ENCODE measurements around the gene RALGPS1.

The RALGPS1 gene

DNA sequence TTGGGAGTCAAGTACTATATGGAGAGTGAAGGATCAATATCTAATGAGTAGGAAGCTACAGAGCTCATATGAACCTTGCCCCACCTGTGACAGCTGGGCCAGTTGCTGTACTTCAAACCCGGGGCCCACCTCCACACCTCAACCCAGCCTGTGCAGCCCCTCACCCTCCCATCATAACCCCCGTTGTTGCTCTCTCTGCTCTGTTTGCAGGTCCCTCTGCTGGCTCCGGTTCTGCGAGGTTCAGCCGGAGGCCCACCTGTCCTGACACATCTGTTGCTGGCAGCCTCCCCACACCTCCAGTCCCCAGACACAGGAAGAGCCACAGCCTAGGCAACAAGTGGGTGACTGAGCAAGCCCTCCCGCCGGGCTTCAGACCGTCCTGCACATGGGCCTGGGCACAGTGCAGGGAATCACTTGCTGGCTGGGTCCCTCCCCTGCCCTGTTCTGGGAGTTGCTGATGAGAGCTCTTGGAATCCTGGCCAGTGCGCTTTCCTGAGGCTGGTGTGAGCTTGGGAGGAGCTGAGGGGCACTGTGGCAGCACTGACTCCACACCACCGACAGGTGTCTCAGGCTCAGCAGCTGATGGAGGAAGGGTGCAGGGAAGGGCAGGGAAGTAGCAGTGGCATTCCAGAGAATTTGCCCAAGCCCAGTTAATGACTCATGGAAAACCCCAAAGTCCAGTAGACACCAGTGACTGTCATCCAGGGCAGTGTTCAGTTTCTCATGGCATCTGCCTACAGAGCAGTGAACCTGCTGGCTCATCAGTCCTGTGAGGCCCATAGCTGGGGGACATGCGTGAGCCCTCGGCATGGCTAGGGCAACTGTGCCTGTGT lies 280.5 kb downstream of the RALGPS1 start:
- DNase-seq = no peak

DNA sequence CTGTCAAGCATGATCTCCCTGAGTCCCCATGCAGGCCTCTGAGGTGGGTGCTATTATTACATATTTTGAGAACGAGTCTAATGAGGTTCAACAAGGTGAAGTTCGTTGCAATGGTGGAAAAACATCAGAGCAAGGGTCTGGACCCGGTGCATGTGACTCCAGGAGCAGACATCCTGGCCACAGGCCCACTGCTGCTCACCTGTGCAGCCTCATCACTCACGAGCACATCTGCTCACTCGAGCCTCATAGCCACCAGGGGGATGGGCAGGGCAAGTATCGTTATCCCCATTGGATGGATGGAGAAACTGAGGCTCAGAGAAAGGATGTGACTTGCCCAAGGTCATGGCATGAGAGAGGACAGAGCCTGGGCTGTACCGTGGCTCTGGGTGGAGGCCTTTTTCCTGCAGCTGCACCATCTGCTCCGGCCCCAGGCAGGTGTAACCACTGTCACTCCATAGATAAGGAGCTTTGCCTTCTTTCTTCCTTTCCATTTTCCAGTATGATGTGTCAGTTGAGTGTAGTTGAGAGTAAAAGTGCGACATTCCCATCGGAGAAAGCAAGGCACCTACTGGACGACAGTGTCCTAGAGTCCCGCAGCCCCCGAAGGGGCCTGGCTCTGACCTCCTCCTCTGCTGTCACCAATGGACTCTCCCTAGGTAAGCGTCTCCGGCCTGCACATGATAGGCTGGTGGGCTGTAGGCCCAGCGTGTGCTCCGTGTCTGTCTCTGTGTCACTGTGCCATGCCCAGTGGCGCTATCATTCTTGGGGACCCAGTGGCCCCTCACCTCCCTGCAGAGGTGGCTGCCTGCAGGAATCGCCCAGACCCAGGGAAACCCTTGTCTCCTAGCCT lies 281.6 kb downstream of the RALGPS1 start:
- no peak for DNase-seq

DNA sequence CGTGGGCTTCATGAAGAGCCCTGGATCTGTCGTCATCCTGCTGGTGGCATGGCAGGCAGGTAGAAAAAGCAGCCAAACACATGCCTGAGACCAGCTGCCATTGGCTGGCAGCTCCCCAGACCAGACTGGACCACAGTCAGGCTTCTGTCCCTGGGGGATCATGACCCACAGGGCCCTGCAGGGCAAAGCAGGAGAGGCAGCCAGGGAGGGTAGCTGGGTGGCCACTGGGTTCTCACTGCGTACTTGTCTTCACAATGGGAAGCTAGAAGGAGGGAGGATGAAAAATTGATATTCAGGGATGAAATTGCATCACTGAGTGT lies 282.2 kb downstream of the RALGPS1 start:
- DNase-seq = no peak

GRCh38 chr9:127197186-127197860 lies 282.7 kb downstream of the RALGPS1 start:
- no peak for DNase-seq

DNA sequence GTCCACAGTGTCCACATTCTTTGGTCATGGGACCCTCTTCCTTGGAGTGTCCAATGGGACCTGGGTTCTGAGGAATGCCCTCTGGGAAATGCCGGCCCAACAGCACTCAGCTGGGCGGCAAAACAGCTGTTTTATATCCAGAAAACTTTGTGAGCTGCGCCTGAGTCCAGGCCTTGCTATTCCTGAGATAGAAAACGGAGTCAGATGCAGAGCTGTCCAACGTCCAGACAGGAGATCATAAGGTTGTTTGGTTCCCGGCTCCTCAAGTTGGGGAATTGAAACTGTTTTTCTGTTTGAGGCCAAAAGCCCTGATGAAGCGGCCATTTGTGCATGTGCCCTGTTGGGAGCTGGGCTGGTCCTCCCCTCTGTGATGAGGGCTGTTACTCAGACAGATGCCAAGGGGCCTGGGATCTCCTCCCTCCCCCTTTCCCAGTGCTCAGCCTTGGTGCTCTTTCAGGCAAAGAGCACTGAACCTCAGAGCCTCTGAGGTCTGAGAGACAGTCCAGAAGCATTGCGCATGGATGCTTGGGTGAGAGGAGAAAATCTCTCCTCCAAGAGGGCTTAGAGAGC lies 283.4 kb downstream of the RALGPS1 start:
- DNase-seq = no peak

GRCh38 chr9:127198587-127198986 lies 284.0 kb downstream of the RALGPS1 start:
- DNase-seq = no peak

DNA sequence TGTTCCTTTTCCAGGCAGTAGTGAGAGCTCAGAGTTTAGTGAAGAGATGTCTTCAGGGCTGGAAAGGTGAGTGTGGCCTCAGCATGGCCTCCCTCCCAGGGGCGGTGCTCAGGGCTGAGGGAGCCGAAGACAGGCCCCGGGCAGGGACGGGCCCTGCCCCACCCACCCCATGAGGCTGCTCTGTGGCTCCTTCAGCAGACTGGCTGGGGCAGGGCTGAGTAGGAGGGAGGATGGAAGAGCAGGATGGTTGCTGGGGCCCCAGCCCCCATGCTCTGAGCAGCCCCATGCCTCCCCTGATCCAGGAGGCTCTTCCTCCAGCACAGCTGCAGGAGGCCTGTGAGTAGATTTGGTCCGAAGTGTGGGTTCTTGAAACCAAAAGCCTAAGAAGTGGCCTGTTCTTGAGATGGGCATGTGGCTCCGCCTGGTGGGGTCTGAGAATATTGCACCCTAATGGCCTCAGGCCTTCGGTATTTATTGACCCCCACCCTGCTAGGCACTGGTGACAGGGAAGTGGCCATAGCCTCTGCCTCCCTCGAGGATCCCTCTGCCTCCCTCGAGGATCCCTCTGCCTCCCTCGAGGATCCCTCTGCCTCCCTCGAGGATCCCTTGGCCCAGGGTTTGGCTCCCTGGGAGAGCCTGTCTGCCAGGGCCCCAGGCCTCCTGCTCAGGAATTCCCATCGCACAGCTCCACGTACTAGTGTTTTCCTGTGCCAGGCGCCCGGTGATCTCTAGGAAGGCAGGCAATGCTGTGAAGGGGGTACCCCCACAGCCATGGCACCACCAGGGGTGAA lies 284.6 kb downstream of the RALGPS1 start:
- DNase-seq = peak; percentile 71

DNA sequence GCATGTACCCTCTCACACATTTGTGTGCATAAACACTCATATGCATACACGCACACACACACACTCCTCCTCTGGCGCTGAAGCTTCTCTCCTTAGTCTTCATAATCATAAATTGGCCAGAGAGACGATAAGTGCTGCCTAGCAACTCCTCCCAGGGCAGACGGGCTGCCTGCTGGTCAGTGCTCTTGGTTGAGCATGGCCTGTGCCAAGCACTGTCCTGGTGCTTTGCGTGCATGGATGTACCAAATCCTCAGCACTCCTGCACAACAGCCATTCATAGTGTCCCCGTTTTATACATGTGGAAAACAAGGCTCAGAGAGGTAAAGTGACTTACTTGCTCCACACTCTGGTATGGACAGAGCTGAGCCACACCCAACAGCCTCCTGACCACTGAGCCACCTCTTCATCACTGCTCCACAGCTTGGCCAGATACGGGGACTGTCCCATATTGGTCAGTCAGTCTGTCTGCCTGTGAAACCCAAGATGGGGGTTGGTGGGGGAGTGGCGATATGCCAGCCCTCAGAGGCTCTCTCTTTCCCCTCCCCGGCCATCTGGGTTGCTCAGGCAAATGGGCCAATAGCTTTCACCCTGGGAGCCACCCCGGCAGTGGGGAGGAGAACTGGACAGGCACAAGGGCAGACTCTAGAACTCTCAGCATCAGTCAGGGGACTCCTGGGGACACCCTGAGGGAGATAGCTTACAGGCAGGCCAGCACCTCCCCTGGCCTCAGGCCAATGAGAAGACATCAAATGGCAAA lies 285.7 kb downstream of the RALGPS1 start:
- no peak for DNase-seq

DNA sequence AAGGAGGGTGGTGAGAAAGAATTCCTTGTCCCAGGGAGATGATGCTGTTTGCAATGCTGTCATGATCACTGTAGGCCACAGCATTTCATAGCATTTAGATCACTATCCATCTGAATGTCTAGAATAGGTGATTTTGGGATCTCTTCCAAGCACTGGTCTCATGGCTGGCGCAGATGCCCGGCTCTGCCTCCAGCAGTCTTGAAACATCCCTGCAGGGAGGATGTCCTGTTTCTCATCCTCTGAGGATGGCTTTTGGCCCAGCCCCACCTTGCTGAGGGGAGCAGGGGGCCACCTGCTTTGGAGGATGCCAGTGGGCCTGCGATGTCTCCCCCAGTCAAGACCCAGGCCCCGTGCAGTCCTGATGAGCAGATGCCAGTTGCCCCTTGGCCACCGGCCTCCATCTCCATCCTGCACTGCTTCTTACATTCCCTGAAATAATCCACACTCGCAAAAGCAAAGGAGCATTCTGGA lies 286.5 kb downstream of the RALGPS1 start:
- no peak for DNase-seq

- no peak for DNase-seq
Observed at GRCh38 chr9:127201731-127202130, 287.1 kb downstream of the RALGPS1 start.

DNA sequence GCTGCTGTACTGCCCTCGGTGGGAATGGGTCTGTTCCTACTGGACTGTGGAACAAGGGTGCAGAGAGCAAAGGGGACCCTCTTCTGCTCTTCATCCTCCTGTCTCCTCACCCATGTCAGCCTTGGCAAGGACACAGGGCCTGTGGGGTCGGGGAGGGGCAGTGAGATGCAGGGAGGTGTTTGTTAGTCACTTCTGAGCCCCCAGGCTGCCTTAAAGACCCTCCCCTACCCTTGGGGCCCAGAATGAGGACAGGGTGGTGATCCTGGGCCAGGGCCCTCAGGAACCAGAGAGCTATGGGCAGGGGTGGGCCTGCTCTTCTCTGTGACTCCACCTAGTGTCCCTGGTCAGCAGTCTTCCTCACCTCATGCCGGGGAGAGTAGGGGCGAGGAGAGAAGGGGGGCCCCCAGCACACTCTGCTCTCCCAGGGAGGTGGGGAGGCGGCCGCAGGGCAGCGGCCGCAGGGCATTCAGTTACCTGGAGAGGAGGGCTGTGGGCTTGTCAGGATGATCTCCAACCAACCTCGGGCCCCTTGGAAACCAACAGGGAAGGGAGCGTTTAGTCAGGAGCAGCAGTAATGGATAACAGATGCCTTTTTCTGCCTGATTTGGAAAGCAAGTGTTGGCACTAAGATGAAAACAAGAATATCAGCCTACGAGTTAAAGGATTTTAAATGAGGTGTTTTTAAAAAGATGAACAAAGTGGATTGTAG lies 288.0 kb downstream of the RALGPS1 start:
- DNase-seq = no peak

DNA sequence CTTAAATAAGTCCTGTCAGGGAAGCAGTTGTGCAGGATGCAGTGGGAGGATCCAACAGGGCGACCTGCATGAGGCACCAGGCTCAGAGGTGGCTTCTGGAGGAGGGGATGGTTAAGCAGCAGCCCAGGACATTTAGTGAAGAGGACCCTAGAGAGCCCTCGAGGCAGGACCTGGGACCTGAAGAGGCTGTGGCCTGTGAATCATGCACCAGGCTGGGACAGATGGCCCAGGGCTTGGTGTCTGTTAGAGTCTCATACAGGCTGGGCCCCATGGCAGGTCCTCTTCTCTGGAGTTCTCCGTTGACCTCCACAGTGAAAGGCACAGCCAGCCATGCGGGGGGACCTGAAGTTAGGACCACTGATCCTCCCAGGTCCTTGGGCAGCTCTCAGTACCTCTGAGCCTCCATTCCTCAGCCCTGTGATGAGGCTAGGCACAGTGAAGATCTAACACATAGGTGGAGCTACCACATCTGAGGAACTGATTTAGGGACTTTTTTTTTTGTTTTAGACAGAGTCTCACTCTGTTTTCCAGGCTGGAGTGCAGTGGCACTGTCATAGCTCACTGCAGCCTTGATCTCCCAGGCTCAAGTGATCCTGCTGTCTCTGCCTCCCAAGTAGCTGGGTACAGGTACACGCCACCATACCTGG lies 289.2 kb downstream of the RALGPS1 start:
- no peak for DNase-seq

DNA sequence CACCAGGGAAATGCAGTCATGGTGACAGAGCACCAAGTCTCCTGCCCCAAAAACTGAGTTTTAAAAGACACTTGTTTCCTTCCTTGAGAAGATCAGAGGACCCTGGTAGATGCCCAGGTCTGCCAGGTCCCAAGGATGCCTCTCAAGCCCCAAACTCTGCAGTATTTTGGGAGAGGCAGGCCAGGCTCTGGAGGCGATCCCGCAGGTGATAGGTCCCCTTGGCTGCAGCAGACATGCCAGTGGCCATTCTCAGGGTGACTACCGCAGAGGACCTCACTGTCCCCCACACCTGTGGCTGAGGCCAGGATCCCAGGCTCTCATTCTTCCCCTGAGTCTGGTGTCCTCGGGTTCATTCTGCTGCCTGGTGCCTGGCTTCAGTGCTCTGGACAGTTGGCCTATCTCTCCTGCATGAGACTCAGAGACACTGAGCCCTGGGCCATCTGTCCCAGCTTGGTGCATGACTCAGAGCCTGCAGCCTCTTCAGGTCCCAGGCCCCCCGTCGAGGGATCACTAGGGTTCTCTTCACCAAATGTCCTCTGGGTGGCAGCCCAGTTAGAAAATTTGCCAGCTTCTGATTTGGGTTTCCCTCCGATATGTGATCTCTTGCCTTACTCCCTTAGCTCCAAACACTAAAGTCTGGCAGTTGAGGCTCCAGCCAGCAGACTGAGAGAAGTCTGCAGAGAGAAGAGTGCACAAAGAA lies 290.3 kb downstream of the RALGPS1 start:
- no peak for DNase-seq

GRCh38 chr9:127205952-127206351 lies 291.4 kb downstream of the RALGPS1 start:
- DNase-seq = no peak

GRCh38 chr9:127206666-127207065 lies 292.1 kb downstream of the RALGPS1 start:
- DNase-seq = no peak

- no peak for DNase-seq
Observed at GRCh38 chr9:127207734-127208410, 293.3 kb downstream of the RALGPS1 start.

DNA sequence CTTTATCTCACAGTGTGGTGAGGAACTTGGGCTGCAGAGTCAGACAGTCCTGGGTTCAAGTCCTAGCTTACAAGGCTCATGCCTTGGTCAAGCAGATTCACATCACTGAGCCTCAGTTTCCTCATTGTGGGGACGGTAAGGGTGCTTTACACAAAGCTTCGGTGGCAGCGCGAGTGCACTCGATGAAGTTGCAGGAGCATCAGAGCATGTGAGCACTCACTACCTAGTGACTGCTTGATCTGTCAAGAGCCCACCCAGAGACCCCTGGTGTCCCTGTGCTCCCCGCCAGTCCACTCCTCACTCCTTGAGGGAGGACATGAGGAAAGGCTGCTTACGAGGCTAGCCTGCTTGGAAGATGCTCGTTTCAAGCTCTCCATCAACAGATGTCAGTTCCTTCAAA lies 293.8 kb downstream of the RALGPS1 start:
- no peak for DNase-seq

GRCh38 chr9:127209220-127209619 lies 294.6 kb downstream of the RALGPS1 start:
- no peak for DNase-seq

Data from T-helper 9 cell (primary cell).